Glutamatergic neuron (in vitro differentiated cells): ENCODE results near the gene BMP8B. TPM values are rescaled to one million over a fixed set of nuclear protein-coding genes. Genes with fewer than 3 reads are reported as not detected.

Source experiments
- DNase-seq: peaks from one replicate; pipeline ENCODE4 v3.0.0; 2022
- H3K27ac Mint-ChIP-seq: one replicate; pipeline ENCODE4 v1.8.0; 2020; ENCODE audit warnings: mild to moderate bottlenecking, mixed read lengths, inconsistent platforms; ENCODE audit not compliant: unreplicated experiment
- H3K27me3 Mint-ChIP-seq: one replicate; pipeline ENCODE4 v1.8.0; 2020; ENCODE audit warnings: mild to moderate bottlenecking, moderate library complexity, mixed read lengths, inconsistent platforms; ENCODE audit not compliant: unreplicated experiment
- H3K36me3 Mint-ChIP-seq: one replicate; pipeline ENCODE4 v1.8.0; 2020; ENCODE audit warnings: mild to moderate bottlenecking, mixed read lengths, inconsistent platforms; ENCODE audit not compliant: unreplicated experiment
- H3K4me1 Mint-ChIP-seq: one replicate; pipeline ENCODE4 v1.8.0; 2020; ENCODE audit warnings: mild to moderate bottlenecking, low read depth, mixed read lengths, inconsistent platforms; ENCODE audit not compliant: unreplicated experiment
- H3K4me3 Mint-ChIP-seq: one replicate; pipeline ENCODE4 v1.8.0; 2020; ENCODE audit warnings: mild to moderate bottlenecking, mixed read lengths, inconsistent platforms; ENCODE audit not compliant: unreplicated experiment
- H3K9me3 Mint-ChIP-seq: one replicate; pipeline ENCODE4 v1.8.0; 2020; ENCODE audit warnings: mild to moderate bottlenecking, moderate library complexity, mixed read lengths, inconsistent platforms; ENCODE audit not compliant: unreplicated experiment
- CTCF ChIP-seq: fragments of 200-600 bp; sonication (generic); IDR thresholded peaks from one replicate; pipeline ENCODE4 v1.5.0; 2021; ENCODE audit not compliant: partially characterized antibody, unreplicated experiment
- total RNA-seq: library from RNA; stranded (reverse); fragmentation: NEBNext Ultra II Directional; extraction: Animal tissue kit (Norgen Biotek cat#: 25700); gene quantifications from one replicate; pipeline ENCODE4 v1.2.1, GENCODE V29; 2021; ENCODE audit not compliant: unreplicated experiment

BMP8B gene
- total RNA-seq, 1 donor from 2014 or later, result 0.12 TPM

GRCh38 chr1:39755965-39756659, 32.6 kb downstream of the BMP8B start:
- no peak overlapping the region for H3K4me3 Mint-ChIP-seq
- peaks cover 3% of the 10 kb centered on the region for H3K27me3 Mint-ChIP-seq
- TF ChIP-seq CTCF, result no peak
- no peak overlapping the region for H3K27ac Mint-ChIP-seq
- no peak for DNase-seq
- H3K4me1 Mint-ChIP-seq, result peaks cover 4% of the 10 kb centered on the region
- peaks cover 10% of the 10 kb centered on the region for H3K36me3 Mint-ChIP-seq
- H3K9me3 Mint-ChIP-seq, result peaks cover 5% of the 10 kb centered on the region

- Mint-ChIP-seq H3K27me3 (peaks cover 3% of the 10 kb centered on the region), H3K9me3 (peaks cover 3% of the 10 kb centered on the region), H3K36me3 (peaks cover 10% of the 10 kb centered on the region), H3K4me3 (no peak overlapping the region), H3K27ac (no peak overlapping the region), H3K4me1 (peaks cover 4% of the 10 kb centered on the region)
- DNase-seq, result no peak
- TF ChIP-seq CTCF, result no peak
Measured at GRCh38 chr1:39754906-39755504, 33.7 kb downstream of the BMP8B start.

GRCh38 chr1:39754026-39754570, 34.6 kb downstream of the BMP8B start:
- no peak overlapping the region for H3K27ac Mint-ChIP-seq
- no peak for TF ChIP-seq CTCF
- H3K4me3 Mint-ChIP-seq, result no peak overlapping the region
- H3K4me1 Mint-ChIP-seq, result peaks cover 4% of the 10 kb centered on the region
- no peak for DNase-seq
- H3K36me3 Mint-ChIP-seq, result peaks cover 3% of the 10 kb centered on the region
- peaks cover 3% of the 10 kb centered on the region for H3K9me3 Mint-ChIP-seq
- H3K27me3 Mint-ChIP-seq, result peaks cover 3% of the 10 kb centered on the region

GRCh38 chr1:39753132-39754025, 35.3 kb downstream of the BMP8B start:
- H3K36me3 Mint-ChIP-seq, result peaks cover 3% of the 10 kb centered on the region
- DNase-seq, result no peak
- peaks cover 4% of the 10 kb centered on the region for H3K4me1 Mint-ChIP-seq
- TF ChIP-seq CTCF, result no peak
- H3K27ac Mint-ChIP-seq, result no peak overlapping the region
- H3K9me3 Mint-ChIP-seq, result peaks cover 3% of the 10 kb centered on the region
- H3K4me3 Mint-ChIP-seq, result no peak overlapping the region
- H3K27me3 Mint-ChIP-seq, result peaks cover 6% of the 10 kb centered on the region
